ENCODE measurements around the gene ROR2. TPM values are rescaled to one million over a fixed set of nuclear protein-coding genes. Genes with fewer than 3 reads are reported as not detected.

ROR2 gene
- total and polyA plus RNA-seq, 2 experiments from 2014 or later: 8.1 to 18.8 TPM

- Histone ChIP-seq H3K4me1 (ENCODE audit: insufficient read depth) (no peaks in the 10 kb centered on the region; the same call in 1 of the 2 replicates), H3K36me3 (ENCODE audit: insufficient read depth) (no peaks in the 10 kb centered on the region), H3K27me3 (ENCODE audit: insufficient read depth) (no peaks in the 10 kb centered on the region), H3F3A (replicated peaks; ENCODE audit: low read depth) (no peaks in the 10 kb centered on the region), H4K20me1 (replicated peaks; ENCODE audit: insufficient read depth) (no peaks in the 10 kb centered on the region), H3K27ac (ENCODE audit: low read depth) (no peak overlapping the region), H3K79me2 (replicated peaks; ENCODE audit: insufficient read depth) (no peaks in the 10 kb centered on the region), H3K4me2 (no peak overlapping the region), H3K4me3 (no peak overlapping the region), H3K9me2 (ENCODE audit: insufficient read depth) (no peaks in the 10 kb centered on the region), H2AFZ (peak overlapping the region; percentile 86)
- no peak for TF ChIP-seq EZH2phosphoT487 (IDR thresholded peaks at IDR 0.05; ENCODE audit: unreplicated experiment)
- no peak for ATAC-seq
- DNase-seq (ENCODE audit: low spot score): no peak
- peaks cover 2% of the 10 kb centered on the region for H3K27me3 Mint-ChIP-seq (ENCODE audit: insufficient read depth, low read depth, poor library complexity)
- H3K4me1 Mint-ChIP-seq: peaks cover 2% of the 10 kb centered on the region; the same call in 2 of the 3 replicates
- H3K9me3 Mint-ChIP-seq: peaks cover 3% of the 10 kb centered on the region; the same call in 1 of the 3 replicates
- no peak overlapping the region for H3K4me3 Mint-ChIP-seq
- H3K36me3 Mint-ChIP-seq (ENCODE audit: low read depth): no peaks in the 10 kb centered on the region
- H3K27ac Mint-ChIP-seq: no peak overlapping the region
Measured at GRCh38 chr9:91992461-91993041, 42.5 kb upstream of the ROR2 start.

GRCh38 chr9:91991721-91992341 is 41.8 kb upstream of the ROR2 start:
- TF ChIP-seq CTCF (conservative IDR thresholded peaks at IDR 0.05; ENCODE audit: low read depth in 2 of 2) (no peak), ZNF462 (CRISPR knock-in tag; IDR thresholded peaks at IDR 0.05) (no peak), NANOG (IDR thresholded peaks at IDR 0.05; ENCODE audit: borderline replicate concordance) (no peak), CREB1 (CRISPR knock-in tag; IDR thresholded peaks at IDR 0.05; ENCODE audit: low read depth) (no peak), ZNF331 (CRISPR knock-in tag; IDR thresholded peaks at IDR 0.05; ENCODE audit: low read depth) (no peak), POLR2AphosphoS5 (IDR thresholded peaks at IDR 0.05; ENCODE audit: low read depth) (no peak), ETS1 (IDR thresholded peaks at IDR 0.05) (no peak), ZNF114 (CRISPR knock-in tag; IDR thresholded peaks at IDR 0.05) (no peak), EZH2phosphoT487 (IDR thresholded peaks at IDR 0.05; ENCODE audit: unreplicated experiment) (no peak)
- H3K79me2 ChIP-seq (replicated peaks; ENCODE audit: insufficient read depth): no peaks in the 10 kb centered on the region
- Mint-ChIP-seq H3K9me3 (peaks cover 3% of the 10 kb centered on the region; the same call in 1 of the 3 replicates), H3K4me3 (no peak overlapping the region), H3K36me3 (ENCODE audit: low read depth) (no peaks in the 10 kb centered on the region), H3K4me1 (peaks cover 2% of the 10 kb centered on the region; the same call in 2 of the 3 replicates), H3K27ac (no peak overlapping the region), H3K27me3 (ENCODE audit: insufficient read depth, low read depth, poor library complexity) (peaks cover 2% of the 10 kb centered on the region)
- no peaks in the 10 kb centered on the region for H3K36me3 ChIP-seq (ENCODE audit: insufficient read depth)
- no peak overlapping the region for H3K4me2 ChIP-seq
- H3K27me3 ChIP-seq (ENCODE audit: insufficient read depth): no peaks in the 10 kb centered on the region
- H2AFZ ChIP-seq: no peak overlapping the region; the same call in 1 of the 2 replicates
- no peaks in the 10 kb centered on the region; the same call in 1 of the 2 replicates for H3K4me1 ChIP-seq (ENCODE audit: insufficient read depth)
- no peak overlapping the region for H3K27ac ChIP-seq (ENCODE audit: low read depth)
- H3F3A ChIP-seq (replicated peaks; ENCODE audit: low read depth): no peaks in the 10 kb centered on the region
- no peaks in the 10 kb centered on the region for H4K20me1 ChIP-seq (replicated peaks; ENCODE audit: insufficient read depth)
- DNase-seq (ENCODE audit: low spot score) (no peak), ATAC-seq (no peak)
- no peak overlapping the region for H3K4me3 ChIP-seq
- no peaks in the 10 kb centered on the region for H3K9me2 ChIP-seq (ENCODE audit: insufficient read depth)

Measured in GM23338 (cell line).